T-helper 2 cell treated with Interferon-gamma antibody and Interleukin-4, amounts not matched to agents 100 ng/mL and 5 ng/mL, for 36 hours (primary cell): Measurements from ENCODE around the gene GSKIP. TPM values are rescaled to one million over a fixed set of nuclear protein-coding genes. Genes with fewer than 3 reads are reported as not detected.

Source experiments
- intact Hi-C: fragments of 100-400 bp; cut with micrococcal nuclease; formaldehyde crosslinking; loops from one replicate; pipeline ENCODE4 v1.15.1; 2023
- total RNA-seq: library from RNA; stranded (reverse); gene quantifications from 2 replicates; pipeline ENCODE4 v1.2.3, GENCODE V29; 2022

GSKIP gene
- total RNA-seq, 1 donor from 2014 or later = 18.7 TPM

DNA sequence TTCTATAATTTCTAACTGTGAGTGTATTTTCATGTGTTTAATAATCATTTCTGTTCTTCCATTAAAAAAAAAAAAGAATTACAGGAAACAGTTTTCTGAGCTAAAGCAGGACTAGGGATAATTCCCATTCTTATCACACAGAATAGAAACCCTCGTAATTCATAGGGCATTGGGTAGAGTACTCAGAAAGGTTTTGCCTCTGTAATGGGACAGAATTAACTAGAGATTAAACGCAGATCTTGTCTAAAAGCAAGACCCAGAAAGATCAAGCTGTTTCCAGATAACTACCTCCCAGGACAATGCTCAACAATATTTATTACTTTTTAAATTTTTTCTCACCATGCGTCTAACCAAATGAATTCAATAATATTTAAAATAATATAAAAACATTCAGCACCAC, 10.2 kb downstream of the GSKIP start:
- intact Hi-C loops = no loop called here

GRCh38 chr14:96376093-96376492, 12.8 kb downstream of the GSKIP start:
- intact Hi-C loops = no loop called here

DNA sequence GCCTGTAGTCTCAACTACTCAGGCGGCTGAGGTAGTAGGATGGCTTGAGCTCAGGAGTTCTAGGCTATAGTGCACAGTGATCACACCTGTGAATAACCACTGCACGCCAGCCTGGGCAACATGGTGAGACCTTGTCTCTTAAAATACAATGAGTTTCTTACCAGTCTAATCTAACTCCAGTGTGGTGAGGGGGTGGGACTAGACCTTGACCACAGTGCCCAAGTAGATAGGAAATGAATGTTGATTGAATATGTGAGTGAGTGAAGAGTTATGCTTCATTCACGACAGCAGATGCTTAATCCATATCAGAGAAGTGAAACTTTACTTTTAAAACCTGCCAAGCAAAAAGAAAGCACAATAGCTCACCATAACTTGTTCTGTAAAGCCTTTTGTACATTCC, 17.4 kb downstream of the GSKIP start:
- intact Hi-C loops = no loop called here

GRCh38 chr14:96383445-96383844, 20.1 kb downstream of the GSKIP start:
- intact Hi-C loops = no loop called here

DNA sequence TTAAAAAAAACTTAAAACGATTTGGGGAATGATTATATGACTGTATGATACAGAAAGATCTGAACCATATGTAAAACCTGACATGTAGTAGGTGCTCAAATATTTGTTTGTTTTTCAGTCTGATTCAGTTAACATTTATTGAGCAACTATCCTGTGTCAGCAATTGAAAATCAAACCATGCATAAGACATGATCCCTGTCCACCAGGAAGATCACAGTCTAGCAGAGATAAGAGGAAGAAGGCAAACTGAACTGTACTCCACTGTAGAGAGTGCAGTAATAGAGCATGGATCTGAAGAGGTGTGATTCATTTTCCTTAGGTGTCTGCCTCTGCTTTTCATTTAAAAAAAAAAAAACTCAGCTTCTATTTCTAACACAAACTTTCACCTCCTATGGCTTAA, 20.7 kb downstream of the GSKIP start:
- intact Hi-C loops = no loop called here

DNA sequence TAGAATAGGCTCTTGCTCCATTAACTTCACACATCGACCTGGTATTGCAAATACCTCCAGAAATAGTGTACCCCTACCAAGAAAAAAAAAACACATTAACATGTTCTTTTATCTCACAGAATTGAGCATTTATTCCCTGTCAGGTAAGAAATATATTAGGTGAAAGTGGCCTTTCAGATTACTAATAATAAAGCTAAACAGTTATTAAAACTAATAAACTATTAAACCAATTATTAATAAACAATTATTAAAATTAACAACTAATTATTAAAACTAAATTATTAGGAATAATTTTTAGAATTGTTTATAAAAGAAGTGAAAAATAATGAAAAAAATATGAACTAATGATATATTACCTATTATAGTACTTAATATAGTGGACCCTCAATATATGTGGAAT, 21.4 kb downstream of the GSKIP start:
- intact Hi-C loops = no loop called here

GRCh38 chr14:96385385-96385784, 22.1 kb downstream of the GSKIP start:
- intact Hi-C loops = no loop called here

GRCh38 chr14:96390965-96391292, 27.6 kb downstream of the GSKIP start:
- intact Hi-C loops = loop anchor here (1.0 to 5.0 kb wide), 4 partner anchors 28 to 857 kb away; partner anchors contain the start of genes ATG2B, GSKIP and PAPOLA

DNA sequence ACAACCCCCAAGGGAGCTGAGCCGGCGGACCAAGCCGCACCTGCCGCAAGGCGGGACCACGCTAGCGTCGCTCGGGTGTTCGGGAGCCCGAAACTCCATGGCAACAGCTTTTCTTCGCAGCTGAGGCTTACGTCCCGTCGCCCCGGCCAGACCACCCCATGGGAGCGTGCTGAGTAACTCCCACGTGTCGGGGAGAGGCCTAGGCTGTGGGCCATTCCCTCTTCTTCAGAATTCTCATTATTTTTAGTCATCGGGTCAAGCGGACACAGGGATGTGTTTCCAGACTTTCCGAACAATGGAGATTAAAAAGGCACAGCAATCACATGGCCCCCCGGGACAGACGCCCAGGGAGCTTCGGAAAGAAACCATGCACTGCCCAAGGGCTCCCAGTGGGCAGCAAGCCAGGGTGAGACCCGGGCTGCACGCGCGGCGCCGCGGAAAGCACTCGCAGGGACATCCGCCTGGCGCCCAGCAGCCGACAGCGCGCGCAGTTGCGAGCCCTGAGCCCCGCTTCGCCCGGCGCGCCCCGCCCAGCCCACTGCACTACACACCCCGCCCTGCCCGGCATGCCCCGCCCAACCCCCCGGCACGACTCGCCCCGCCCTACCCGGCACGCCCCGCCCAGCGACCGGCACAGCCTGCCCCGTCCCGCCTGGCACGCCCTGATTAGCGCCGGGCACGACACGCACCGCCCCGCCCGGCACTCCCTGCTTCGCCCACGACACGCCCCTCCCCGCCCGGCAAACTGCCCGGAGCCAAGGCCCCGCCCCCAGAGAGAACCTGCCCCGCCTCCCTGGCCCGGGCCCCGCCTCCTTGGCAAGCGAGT, 28.2 kb downstream of the GSKIP start:
- intact Hi-C loops = loop anchor here (1.0 to 5.0 kb wide), 4 partner anchors 28 to 857 kb away; partner anchors contain the start of genes ATG2B, GSKIP and PAPOLA

GRCh38 chr14:96393071-96393691, 29.9 kb downstream of the GSKIP start:
- intact Hi-C loops = loop anchor here (5.0 kb wide), 1 partner anchor 109 kb away; the partner anchor contains the start of gene PAPOLA

DNA sequence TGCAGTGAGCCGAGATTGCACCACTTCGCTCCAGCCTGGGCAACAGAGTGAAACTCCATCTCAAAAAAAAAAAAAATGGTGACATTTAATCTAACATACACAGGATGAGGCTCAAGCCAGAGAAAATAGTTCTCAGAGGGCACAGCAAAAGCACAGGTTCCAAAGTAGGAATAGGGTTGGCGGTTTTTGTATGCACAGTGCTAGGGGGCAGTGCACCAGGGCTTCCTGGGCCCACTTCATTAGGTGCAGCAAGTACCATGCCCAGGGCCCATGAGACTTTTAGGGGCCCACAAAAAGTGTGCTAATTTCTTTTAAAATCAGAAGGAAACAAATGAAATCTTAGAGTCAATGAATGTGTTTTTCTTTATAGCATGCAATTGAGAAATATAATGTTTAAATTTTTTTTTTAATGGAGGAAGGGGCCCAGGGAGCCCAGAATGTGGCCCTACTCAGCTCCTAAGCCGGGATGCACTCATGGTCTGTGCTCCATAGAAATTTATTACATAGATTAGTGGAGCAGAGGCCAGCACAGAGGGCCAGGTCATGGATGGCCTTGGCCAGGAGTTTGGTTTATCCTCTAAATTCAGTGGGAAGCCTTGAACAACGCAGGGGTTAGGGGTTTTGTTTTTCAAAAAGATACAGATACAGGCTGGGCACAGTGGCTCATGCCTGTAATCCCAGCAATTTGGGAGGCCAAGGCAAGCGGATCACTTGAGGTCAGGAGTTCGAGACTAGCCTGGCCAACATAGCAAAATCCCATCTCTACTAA, 30.9 kb downstream of the GSKIP start:
- intact Hi-C loops = loop anchor here (5.0 kb wide), 1 partner anchor 108 kb away; the partner anchor contains the start of gene PAPOLA

- intact Hi-C loops = no loop called here
Observed at GRCh38 chr14:96398432-96398831, 35.1 kb downstream of the GSKIP start.

- intact Hi-C loops = no loop called here
Observed at GRCh38 chr14:96398921-96399320, 35.6 kb downstream of the GSKIP start.

DNA sequence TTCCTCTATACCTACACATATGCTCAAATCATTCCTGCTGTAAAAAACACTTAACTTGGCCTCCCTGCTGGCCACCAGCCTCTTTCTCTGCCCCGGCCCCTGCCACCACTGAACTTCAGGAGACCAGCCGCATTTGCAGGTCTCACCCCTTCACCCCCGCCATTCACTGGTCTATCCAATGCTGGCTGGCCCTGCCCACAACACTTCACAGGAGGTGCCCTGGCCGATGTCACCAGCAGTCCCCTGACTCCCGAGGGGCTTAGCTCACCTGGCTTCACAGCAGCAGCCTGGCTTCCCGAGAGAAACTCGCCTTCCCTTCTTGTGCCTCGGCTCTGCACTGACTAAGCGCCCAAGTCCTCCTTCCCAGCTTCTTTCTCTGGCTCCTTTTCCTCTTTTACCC, 36.1 kb downstream of the GSKIP start:
- intact Hi-C loops = no loop called here

- intact Hi-C loops = no loop called here
Observed at GRCh38 chr14:96400495-96400894, 37.2 kb downstream of the GSKIP start.

DNA sequence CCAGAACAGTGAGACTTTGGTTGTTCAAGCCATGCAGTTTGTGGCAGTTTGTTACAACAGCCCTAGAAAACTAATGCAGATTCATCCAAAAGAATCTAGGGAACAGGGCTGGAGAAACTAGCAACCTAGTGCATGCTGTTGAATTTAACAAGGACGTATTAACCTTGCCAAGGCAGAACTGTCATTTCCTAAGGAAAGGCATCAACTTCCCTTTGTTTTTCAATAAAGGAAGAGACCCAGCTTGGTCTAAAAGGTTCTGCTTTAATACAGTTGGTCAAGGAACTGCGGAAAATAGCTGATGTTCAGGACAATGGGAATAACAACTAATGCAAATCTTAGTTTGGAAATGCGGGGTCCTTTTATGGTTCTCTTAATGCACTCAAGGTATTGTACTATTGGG, 40.1 kb downstream of the GSKIP start:
- intact Hi-C loops = no loop called here

DNA sequence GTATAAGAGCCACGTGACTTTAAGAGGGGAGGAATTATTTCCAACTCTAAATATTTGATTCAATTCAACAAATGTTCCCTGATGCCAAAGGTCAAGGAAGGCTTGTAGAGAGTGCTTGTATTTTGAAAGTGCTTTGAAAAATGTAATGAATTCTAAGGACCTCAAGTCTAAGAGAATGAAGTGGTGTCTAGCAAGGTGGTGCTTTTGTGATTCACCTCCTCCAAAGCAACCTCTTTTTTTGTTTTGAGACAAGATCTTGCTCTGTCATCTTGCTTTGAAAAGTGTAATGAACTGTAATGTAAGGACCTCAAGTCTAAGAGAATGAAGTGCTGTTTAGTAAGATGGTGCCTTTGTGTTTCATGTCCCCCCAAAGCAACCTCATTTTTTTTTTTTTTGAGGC, 42.4 kb downstream of the GSKIP start:
- intact Hi-C loops = no loop called here

GRCh38 chr14:96407935-96408570, 44.7 kb downstream of the GSKIP start:
- intact Hi-C loops = no loop called here

DNA sequence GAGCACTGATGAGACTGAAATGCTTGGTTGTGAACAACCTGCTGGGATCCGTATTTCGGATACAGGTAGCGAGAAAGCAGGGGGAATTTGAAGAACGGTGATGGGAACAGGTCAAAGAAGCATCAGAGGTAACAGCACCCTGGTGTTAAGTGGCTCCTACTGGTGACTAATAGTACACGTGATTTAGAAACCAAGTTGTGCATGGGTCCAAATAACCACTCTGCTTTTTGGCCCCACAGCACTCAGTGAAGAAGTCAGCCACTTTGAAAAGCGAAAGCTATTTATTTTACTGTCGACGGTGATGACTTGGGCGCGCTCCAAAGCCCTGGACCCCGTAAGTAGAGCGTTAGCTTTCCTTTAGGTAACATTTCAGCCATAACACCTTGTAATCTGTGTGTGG, 45.3 kb downstream of the GSKIP start:
- intact Hi-C loops = no loop called here

DNA sequence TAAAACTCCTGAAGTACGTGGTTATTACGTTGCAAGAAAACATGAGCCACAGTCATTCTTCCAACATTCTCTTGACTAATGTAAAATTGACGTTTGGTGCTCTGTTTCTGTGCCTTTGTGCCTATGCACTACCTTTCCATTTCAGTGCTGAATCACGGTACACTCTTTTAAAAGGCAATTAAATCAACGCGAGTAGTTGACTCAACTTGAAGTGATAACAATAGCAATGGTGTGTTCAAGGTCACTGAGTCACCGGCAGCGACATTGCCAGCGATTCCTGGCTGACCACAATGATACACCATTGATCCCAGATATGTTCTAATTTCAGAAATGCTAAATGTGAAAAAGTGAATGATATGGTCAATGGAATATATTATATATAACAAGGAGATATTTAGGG, 46.4 kb downstream of the GSKIP start:
- intact Hi-C loops = no loop called here

- intact Hi-C loops = no loop called here
Observed at GRCh38 chr14:96410119-96410518, 46.8 kb downstream of the GSKIP start.

- intact Hi-C loops = no loop called here
Observed at GRCh38 chr14:96413526-96413925, 50.2 kb downstream of the GSKIP start.
